GM10248 (cell line): ENCODE results near the gene ARFGEF3.
"Not testable (repeated sequence)": the region's sequence is repeated elsewhere in the genome, so short reads cannot be mapped to it uniquely, and the experiment has no call there.

ENCODE experiments used
- CTCF ChIA-PET: fragments of 300-600 bp; sonication (Branson Sonifier 250); formaldehyde crosslinking; extraction: SDS; loops from one replicate; lab custom pipeline; 2021; ENCODE audit warnings: antibody characterized with exemption; lab: Yijun Ruan, JAX
- POLR2A ChIA-PET: fragments of 350-650 bp; sonication (Branson Sonifier 250); formaldehyde crosslinking; extraction: SDS; loops from one replicate; lab custom pipeline; 2020; ENCODE audit warnings: antibody characterized with exemption; lab: Yijun Ruan, JAX
- DNase-seq: peaks from one replicate; pipeline ENCODE4 v3.0.0; 2012; ENCODE audit errors: extremely low spot score
- CTCF ChIP-seq: IDR thresholded peaks from 2 replicates; pipeline ENCODE4 v1.5.1; 2012; ENCODE audit warnings: mild to moderate bottlenecking, low read depth; ENCODE audit errors: extremely low read depth, missing control alignments, control extremely low read depth

The ARFGEF3 gene

GRCh38 chr6:138205437-138206094, 43.8 kb downstream of the ARFGEF3 start:
- TF ChIP-seq CTCF, result no peak
- no peak for DNase-seq
- ChIA-PET POLR2A (no interaction called here), CTCF (interaction anchor here (2.5 kb wide), 1 partner anchor 21 kb away, joined by 8 read pairs; no protein-coding TSS in a partner anchor)

- DNase-seq, result no peak
- POLR2A ChIA-PET, result no interaction called here
- TF ChIP-seq CTCF, result no peak
- CTCF ChIA-PET, result interaction anchor here (1.0 kb wide), 1 partner anchor 17 kb away, joined by 4 read pairs; no protein-coding TSS in a partner anchor
Measured at GRCh38 chr6:138206862-138207261, 45.1 kb downstream of the ARFGEF3 start.

GRCh38 chr6:138211048-138211581, 49.4 kb downstream of the ARFGEF3 start:
- ChIA-PET POLR2A (no interaction called here), CTCF (interaction anchor here (0.6 to 1.0 kb wide), 4 partner anchors 13 to 95 kb away, joined by 3 read pairs; no protein-coding TSS in a partner anchor)
- DNase-seq, result no peak
- no peak for TF ChIP-seq CTCF

GRCh38 chr6:138211601-138212000, 49.9 kb downstream of the ARFGEF3 start:
- no peak for DNase-seq
- CTCF ChIA-PET, result interaction anchor here (0.6 to 1.0 kb wide), 4 partner anchors 13 to 95 kb away, joined by 3 read pairs; no protein-coding TSS in a partner anchor
- no peak for TF ChIP-seq CTCF
- POLR2A ChIA-PET, result no interaction called here

- DNase-seq, CTCF ChIA-PET, POLR2A ChIA-PET: not testable (repeated sequence)
Measured at GRCh38 chr6:138212530-138212929, 50.8 kb downstream of the ARFGEF3 start.

GRCh38 chr6:138215093-138215782, 53.5 kb downstream of the ARFGEF3 start:
- DNase-seq, result no peak
- POLR2A ChIA-PET, result no interaction called here
- CTCF ChIA-PET, result no interaction called here
- TF ChIP-seq CTCF, result no peak
